Measurements from ENCODE around the gene TBCD. TPM values are rescaled to one million over a fixed set of nuclear protein-coding genes. Genes with fewer than 3 reads are reported as not detected.
"Not testable (repeated sequence)": the region's sequence is repeated elsewhere in the genome, so short reads cannot be mapped to it uniquely, and the experiment has no call there.

The TBCD gene
- total RNA-seq, 1 donor = 22.5 TPM

GRCh38 chr17:82780971-82781893, 29.4 kb downstream of the TBCD start:
- no peak for TF ChIP-seq CTCF (IDR thresholded peaks at IDR 0.05; ENCODE audit: insufficient read depth, low read depth, low read length)
- DNase-seq (ENCODE audit: low read depth) = no peak

GRCh38 chr17:82781894-82782274, 30.0 kb downstream of the TBCD start:
- TF ChIP-seq CTCF (IDR thresholded peaks at IDR 0.05; ENCODE audit: insufficient read depth, low read depth, low read length) = peak; percentile 98
- peak; percentile 80 for DNase-seq (ENCODE audit: low read depth)

More at GRCh38 chr17:82780971-82781893, 29.4 kb downstream of the TBCD start:
- no peak overlapping the region for H3K4me3 ChIP-seq (ENCODE audit: low read depth, low read length)

GRCh38 chr17:82782657-82783207, 30.9 kb downstream of the TBCD start:
- no peak for DNase-seq (ENCODE audit: low read depth)
- no peak for TF ChIP-seq CTCF (IDR thresholded peaks at IDR 0.05; ENCODE audit: insufficient read depth, low read depth, low read length)
- H3K4me3 ChIP-seq (ENCODE audit: low read depth, low read length) = no peak overlapping the region

More at GRCh38 chr17:82781894-82782274, 30.0 kb downstream of the TBCD start:
- no peak overlapping the region for H3K4me3 ChIP-seq (ENCODE audit: low read depth, low read length)

GRCh38 chr17:82783498-82783897, 31.6 kb downstream of the TBCD start:
- DNase-seq (ENCODE audit: low read depth) = no peak
- no peak for TF ChIP-seq CTCF (IDR thresholded peaks at IDR 0.05; ENCODE audit: insufficient read depth, low read depth, low read length)
- no peak overlapping the region for H3K4me3 ChIP-seq (ENCODE audit: low read depth, low read length)

GRCh38 chr17:82785581-82785980, 33.7 kb downstream of the TBCD start:
- not testable (repeated sequence) for H3K4me3 ChIP-seq (ENCODE audit: low read depth, low read length); DNase-seq (ENCODE audit: low read depth)

GRCh38 chr17:82786427-82786826, 34.6 kb downstream of the TBCD start:
- DNase-seq (ENCODE audit: low read depth) = no peak
- TF ChIP-seq CTCF (IDR thresholded peaks at IDR 0.05; ENCODE audit: insufficient read depth, low read depth, low read length) = no peak
- H3K4me3 ChIP-seq (ENCODE audit: low read depth, low read length) = no peak overlapping the region

- H3K4me3 ChIP-seq (ENCODE audit: low read depth, low read length) = no peak overlapping the region
- no peak for DNase-seq (ENCODE audit: low read depth)
- TF ChIP-seq CTCF (IDR thresholded peaks at IDR 0.05; ENCODE audit: insufficient read depth, low read depth, low read length) = no peak
These were observed 35.4 kb downstream of the TBCD start for GRCh38 chr17:82787081-82787848.
